SK-N-MC (cell line): ENCODE measurements around the gene RAMP1.

Source experiments
- EZH2 ChIP-seq: fragments of 200-600 bp; sonication (generic); IDR thresholded peaks from one replicate; pipeline ENCODE4 v1.6.1; 2017; ENCODE audit warnings: antibody characterized with exemption
- POLR2AphosphoS5 ChIP-seq: IDR thresholded peaks from 2 replicates; pipeline ENCODE4 v1.6.1; 2012; ENCODE audit warnings: mild to moderate bottlenecking, low read depth, low read length, borderline replicate concordance

- no peak for TF ChIP-seq EZH2
- no peak for TF ChIP-seq POLR2AphosphoS5
Measured at GRCh38 chr2:237827421-237827987, 31.9 kb upstream of the RAMP1 start.
